ENCODE data around the gene PHF12.

GRCh38 chr17:28873839-28874238 is 77.5 kb downstream of the PHF12 start:
- TF ChIP-seq CTCF (conservative IDR thresholded peaks at IDR 0.05) (no peak), EZH2 (IDR thresholded peaks at IDR 0.05; ENCODE audit: low read depth) (no peak)
